Neural crest cell (in vitro differentiated cells): ENCODE data around the gene TAP1. TPM values are rescaled to one million over a fixed set of nuclear protein-coding genes. Genes with fewer than 3 reads are reported as not detected.

Experiments used
- DNase-seq: peaks from one replicate; pipeline ENCODE4 v3.0.0; 2021; ENCODE audit warnings: low read depth, mixed read lengths, low spot score
- H3K27ac Mint-ChIP-seq: one replicate; pipeline ENCODE4 v1.8.0; 2021; ENCODE audit warnings: mild to moderate bottlenecking, mixed read lengths; ENCODE audit not compliant: unreplicated experiment
- H3K27me3 Mint-ChIP-seq: 2 replicates; pipeline ENCODE4 v1.8.0; 2021; ENCODE audit warnings: low read depth, mild to moderate bottlenecking, mixed read lengths
- H3K36me3 Mint-ChIP-seq: 2 replicates; pipeline ENCODE4 v1.8.0; 2021; ENCODE audit warnings: low read depth, mild to moderate bottlenecking, mixed read lengths
- H3K4me1 Mint-ChIP-seq: 2 replicates; pipeline ENCODE4 v1.8.0; 2021; ENCODE audit warnings: mixed read lengths
- H3K4me3 Mint-ChIP-seq: one replicate; pipeline ENCODE4 v1.8.0; 2021; ENCODE audit warnings: mild to moderate bottlenecking, mixed read lengths
- H3K9me3 Mint-ChIP-seq: 2 replicates; pipeline ENCODE4 v1.8.0; 2021; ENCODE audit warnings: mixed read lengths
- CTCF ChIP-seq: fragments of 200-600 bp; sonication (generic); conservative IDR thresholded peaks from 2 replicates; pipeline ENCODE4 v1.5.0; 2021; ENCODE audit warnings: antibody characterized with exemption, mild to moderate bottlenecking
- total RNA-seq: library from RNA; stranded (reverse); gene quantifications from 2 replicates; pipeline ENCODE4 v1.2.1, GENCODE V29; 2021

TAP1 gene
- total RNA-seq, 1 donor from 2014 or later, result 2.7 TPM

GRCh38 chr6:32836873-32837272, 16.6 kb downstream of the TAP1 start:
- no peak overlapping the region for H3K27ac Mint-ChIP-seq
- no peaks in the 10 kb centered on the region for H3K36me3 Mint-ChIP-seq
- H3K4me3 Mint-ChIP-seq, result peak overlapping the region; percentile 95
- H3K4me1 Mint-ChIP-seq, result peaks cover 12% of the 10 kb centered on the region
- peaks cover 16% of the 10 kb centered on the region for H3K27me3 Mint-ChIP-seq
- TF ChIP-seq CTCF, result no peak
- H3K9me3 Mint-ChIP-seq, result no peaks in the 10 kb centered on the region
- no peak for DNase-seq

- H3K9me3 Mint-ChIP-seq, result no peaks in the 10 kb centered on the region
- peaks cover 12% of the 10 kb centered on the region for H3K4me1 Mint-ChIP-seq
- H3K4me3 Mint-ChIP-seq, result peak overlapping the region; percentile 68
- no peak for TF ChIP-seq CTCF
- no peak overlapping the region for H3K27ac Mint-ChIP-seq
- no peak for DNase-seq
- no peaks in the 10 kb centered on the region for H3K36me3 Mint-ChIP-seq
- H3K27me3 Mint-ChIP-seq, result peaks cover 6% of the 10 kb centered on the region
Measured at GRCh38 chr6:32835167-32835893, 18.2 kb downstream of the TAP1 start.

- Mint-ChIP-seq H3K27me3 (peaks cover 3% of the 10 kb centered on the region), H3K4me3 (no peak overlapping the region), H3K9me3 (no peaks in the 10 kb centered on the region), H3K36me3 (no peaks in the 10 kb centered on the region), H3K27ac (no peak overlapping the region), H3K4me1 (peaks cover 12% of the 10 kb centered on the region)
- TF ChIP-seq CTCF, result no peak
- no peak for DNase-seq
Measured at GRCh38 chr6:32833664-32834063, 19.8 kb downstream of the TAP1 start.

GRCh38 chr6:32832535-32832934, 21.0 kb downstream of the TAP1 start:
- Mint-ChIP-seq H3K27ac (no peak overlapping the region), H3K9me3 (no peaks in the 10 kb centered on the region), H3K27me3 (peaks cover 3% of the 10 kb centered on the region), H3K4me3 (no peak overlapping the region), H3K4me1 (peaks cover 10% of the 10 kb centered on the region), H3K36me3 (no peaks in the 10 kb centered on the region)
- DNase-seq, result no peak
- no peak for TF ChIP-seq CTCF

GRCh38 chr6:32830936-32831335, 22.6 kb downstream of the TAP1 start:
- H3K27ac Mint-ChIP-seq, result no peak overlapping the region
- no peak overlapping the region for H3K4me3 Mint-ChIP-seq
- no peaks in the 10 kb centered on the region for H3K9me3 Mint-ChIP-seq
- no peak for TF ChIP-seq CTCF
- peaks cover 4% of the 10 kb centered on the region for H3K27me3 Mint-ChIP-seq
- H3K4me1 Mint-ChIP-seq, result no peaks in the 10 kb centered on the region
- H3K36me3 Mint-ChIP-seq, result no peaks in the 10 kb centered on the region
- no peak for DNase-seq
